PC-3 (cell line): ENCODE data around the gene LMO1. TPM values are rescaled to one million over a fixed set of nuclear protein-coding genes. Genes with fewer than 3 reads are reported as not detected.

Source experiments
- ATAC-seq: fragments of 200-7000 bp; cut with Tn5 transposase; 2 replicates; pipeline ENCODE4 v1.9.1; 2020; ENCODE audit warnings: mild to moderate bottlenecking, moderate library complexity
- BruUV-seq: library from RNA; stranded (reverse); fragments of 400-500 nt; replicated peaks from 2 replicates; lab custom pipeline; 2021; lab: Mats Ljungman, UMichigan
- CTCF ChIA-PET: fragments of 300-600 bp; sonication (Branson Sonifier 250); formaldehyde crosslinking; loops from one replicate; lab custom pipeline; 2022; ENCODE audit warnings: antibody characterized with exemption; lab: Charles Lee
- POLR2A ChIA-PET: fragments of 300-600 bp; sonication (Branson Sonifier 250); formaldehyde crosslinking; loops from one replicate; lab custom pipeline; 2022; ENCODE audit warnings: antibody characterized with exemption; ENCODE audit not compliant: unreplicated experiment; lab: Charles Lee
- DNase-seq: peaks from one replicate; pipeline ENCODE4 v3.0.0-alpha.2; 2015
- H2AFZ ChIP-seq: fragments of 300-600 bp; sonication (generic); 2 replicates; pipeline ENCODE4 v1.6.0; 2016; ENCODE audit warnings: antibody characterized with exemption, low read length
- H3F3A ChIP-seq: fragments of 300-600 bp; sonication (generic); one replicate; pipeline ENCODE4 v1.6.0; 2017; ENCODE audit warnings: antibody characterized with exemption, low read length, control low read depth, mild to moderate bottlenecking; ENCODE audit not compliant: unreplicated experiment
- H3K27ac ChIP-seq: fragments of 300-600 bp; sonication (generic); 2 replicates; pipeline ENCODE4 v1.5.1; 2016; ENCODE audit warnings: mild to moderate bottlenecking, low read length
- H3K27me3 ChIP-seq: fragments of 300-600 bp; sonication (generic); 2 replicates; pipeline ENCODE4 v1.6.1; 2016; ENCODE audit warnings: low read length, mixed read lengths
- H3K36me3 ChIP-seq: fragments of 300-600 bp; sonication (generic); 2 replicates; pipeline ENCODE4 v1.6.1; 2016; ENCODE audit warnings: low read depth, mixed run types, low read length, mixed read lengths
- H3K4me1 ChIP-seq: fragments of 300-600 bp; sonication (generic); 2 replicates; pipeline ENCODE4 v1.5.1; 2016; ENCODE audit warnings: low read length; ENCODE audit not compliant: insufficient read depth
- H3K4me2 ChIP-seq: fragments of 300-600 bp; sonication (generic); 2 replicates; pipeline ENCODE4 v1.6.0; 2016; ENCODE audit warnings: low read length
- H3K4me3 ChIP-seq: fragments of 300-600 bp; sonication (generic); 2 replicates; pipeline ENCODE4 v1.5.1; 2016; ENCODE audit warnings: mild to moderate bottlenecking, low read length, mixed read lengths
- H3K79me2 ChIP-seq: fragments of 300-600 bp; sonication (generic); 2 replicates; pipeline ENCODE4 v1.6.1; 2017; ENCODE audit warnings: low read length, mixed read lengths
- H3K9ac ChIP-seq: fragments of 300-600 bp; sonication (generic); 2 replicates; pipeline ENCODE4 v1.6.0; 2016; ENCODE audit warnings: mild to moderate bottlenecking, low read length
- H3K9me2 ChIP-seq: fragments of 300-600 bp; sonication (generic); replicated peaks from 2 replicates; pipeline ENCODE4 v1.6.1; 2016; ENCODE audit warnings: mixed run types, low read length, mixed read lengths
- H3K9me3 ChIP-seq: fragments of 300-600 bp; sonication (generic); 2 replicates; pipeline ENCODE4 v1.6.1; 2016; ENCODE audit warnings: low read length, mixed read lengths
- H4K20me1 ChIP-seq: fragments of 300-600 bp; sonication (generic); 2 replicates; pipeline ENCODE4 v1.6.1; 2016; ENCODE audit warnings: low read length, mixed read lengths
- CTCF ChIP-seq: fragments of 300-600 bp; sonication (generic); conservative IDR thresholded peaks from 2 replicates; pipeline ENCODE4 v1.5.1; 2017; ENCODE audit warnings: antibody characterized with exemption, low read depth, mild to moderate bottlenecking, low read length
- EZH2 ChIP-seq: fragments of 300-600 bp; sonication (generic); IDR thresholded peaks from one replicate; pipeline ENCODE4 v1.6.1; 2017; ENCODE audit warnings: antibody characterized with exemption, mild to moderate bottlenecking, low read length; ENCODE audit not compliant: unreplicated experiment
- EZH2phosphoT487 ChIP-seq: fragments of 300-600 bp; sonication (generic); IDR thresholded peaks from 2 replicates; pipeline ENCODE4 v1.6.1; 2018; ENCODE audit warnings: mild to moderate bottlenecking, antibody characterized with exemption, low read length, borderline replicate concordance
- intact Hi-C: fragments of 100-400 bp; cut with micrococcal nuclease; formaldehyde crosslinking; loops from 2 replicates; pipeline ENCODE4 v1.9.0; 2023
- total RNA-seq: library from RNA; depleted of rRNA; stranded (reverse); fragments of >200 nt; gene quantifications from 2 replicates; pipeline ENCODE4 v1.2.3, GENCODE V29; 2014

LMO1 gene
- total RNA-seq, 1 experiment from 2014 or later: 0.15 TPM

- H3K4me3 ChIP-seq: no peak overlapping the region
- H3K9me2 ChIP-seq: no peaks in the 10 kb centered on the region
- no peak overlapping the region for H3K4me2 ChIP-seq
- intact Hi-C loops: no loop called here
- DNase-seq: no peak
- H4K20me1 ChIP-seq: no peaks in the 10 kb centered on the region
- H3F3A ChIP-seq: no peaks in the 10 kb centered on the region
- ChIA-PET POLR2A (no interaction called here), CTCF (no interaction called here)
- no peak overlapping the region for H3K9ac ChIP-seq
- H2AFZ ChIP-seq: no peak overlapping the region
- peaks cover 60% of the 10 kb centered on the region for H3K27me3 ChIP-seq
- H3K27ac ChIP-seq: no peak overlapping the region
- H3K36me3 ChIP-seq: no peaks in the 10 kb centered on the region; the same call in 1 of the 2 replicates
- H3K4me1 ChIP-seq: no peaks in the 10 kb centered on the region
- no TSS peak for BruUV-seq
- no peaks in the 10 kb centered on the region for H3K79me2 ChIP-seq
- ATAC-seq: no peak
- TF ChIP-seq EZH2 (no peak), CTCF (no peak), EZH2phosphoT487 (no peak)
- H3K9me3 ChIP-seq: no peaks in the 10 kb centered on the region
Observed at GRCh38 chr11:8206251-8207079, 57.2 kb downstream of the LMO1 start.

GRCh38 chr11:8205566-8205965, 58.1 kb downstream of the LMO1 start:
- Histone ChIP-seq H4K20me1 (no peaks in the 10 kb centered on the region), H3K9me3 (no peaks in the 10 kb centered on the region), H3K4me3 (no peak overlapping the region), H3K27me3 (peaks cover 60% of the 10 kb centered on the region), H3K36me3 (no peaks in the 10 kb centered on the region; the same call in 1 of the 2 replicates), H3K79me2 (no peaks in the 10 kb centered on the region), H3K27ac (no peak overlapping the region), H3F3A (no peaks in the 10 kb centered on the region), H3K9me2 (no peaks in the 10 kb centered on the region), H3K4me2 (no peak overlapping the region), H3K4me1 (no peaks in the 10 kb centered on the region), H3K9ac (no peak overlapping the region), H2AFZ (no peak overlapping the region)
- ChIA-PET CTCF (no interaction called here), POLR2A (no interaction called here)
- no peak for DNase-seq
- intact Hi-C loops: no loop called here
- BruUV-seq: no TSS peak
- TF ChIP-seq EZH2phosphoT487 (no peak), CTCF (no peak)
- no peak for ATAC-seq

- no peak overlapping the region for H3K27ac ChIP-seq
- intact Hi-C loops: no loop called here
- H3K9me2 ChIP-seq: no peaks in the 10 kb centered on the region
- no peak overlapping the region for H3K4me3 ChIP-seq
- H3K4me1 ChIP-seq: no peaks in the 10 kb centered on the region
- H3K9ac ChIP-seq: no peak overlapping the region
- no peak for ATAC-seq
- H4K20me1 ChIP-seq: no peaks in the 10 kb centered on the region
- no peak overlapping the region for H2AFZ ChIP-seq
- H3K79me2 ChIP-seq: no peaks in the 10 kb centered on the region
- TF ChIP-seq EZH2phosphoT487: no peak
- no peak for TF ChIP-seq CTCF
- no peak for TF ChIP-seq EZH2
- BruUV-seq: no TSS peak
- ChIA-PET CTCF (interaction anchor here (0.6 kb wide), 1 partner anchor 1540 kb away, joined by 3 read pairs; no protein-coding TSS in a partner anchor), POLR2A (no interaction called here)
- H3K4me2 ChIP-seq: no peak overlapping the region
- no peaks in the 10 kb centered on the region for H3K9me3 ChIP-seq
- H3F3A ChIP-seq: no peaks in the 10 kb centered on the region
- H3K36me3 ChIP-seq: no peaks in the 10 kb centered on the region; the same call in 1 of the 2 replicates
- H3K27me3 ChIP-seq: peaks cover 62% of the 10 kb centered on the region
- no peak for DNase-seq
Observed at GRCh38 chr11:8204596-8204995, 59.1 kb downstream of the LMO1 start.
